Choroid plexus epithelial cell (primary cell): ENCODE results near the gene AMPD1.

ENCODE experiments used
- DNase-seq: peaks from one replicate; pipeline ENCODE4 v3.0.0-alpha.2; 2010; ENCODE audit warnings: low read depth
- H3K4me3 ChIP-seq: 2 replicates; pipeline ENCODE4 v1.5.1; 2011; ENCODE audit warnings: low read depth, mild to moderate bottlenecking, control low read depth, low read length, moderate library complexity
- CTCF ChIP-seq: conservative IDR thresholded peaks from 2 replicates; pipeline ENCODE4 v1.5.1; 2011; ENCODE audit warnings: low read depth, mild to moderate bottlenecking, control low read depth, inconsistent platforms, low read length, moderate library complexity

Gene AMPD1

GRCh38 chr1:114670083-114671010, 25.0 kb downstream of the AMPD1 start:
- TF ChIP-seq CTCF: no peak
- peak; percentile 87 for DNase-seq
- H3K4me3 ChIP-seq: peak overlapping the region; percentile 79

- no peak for DNase-seq
- TF ChIP-seq CTCF: no peak
- H3K4me3 ChIP-seq: peak within 1 kb of the TSS; percentile 79
Observed at GRCh38 chr1:114669562-114670082, 25.7 kb downstream of the AMPD1 start, which contains the start of gene DENND2C. DENND2C (minus strand) TSS chr1:114670049; CDS start chr1:114625984, 44,065 bp downstream.

DNA sequence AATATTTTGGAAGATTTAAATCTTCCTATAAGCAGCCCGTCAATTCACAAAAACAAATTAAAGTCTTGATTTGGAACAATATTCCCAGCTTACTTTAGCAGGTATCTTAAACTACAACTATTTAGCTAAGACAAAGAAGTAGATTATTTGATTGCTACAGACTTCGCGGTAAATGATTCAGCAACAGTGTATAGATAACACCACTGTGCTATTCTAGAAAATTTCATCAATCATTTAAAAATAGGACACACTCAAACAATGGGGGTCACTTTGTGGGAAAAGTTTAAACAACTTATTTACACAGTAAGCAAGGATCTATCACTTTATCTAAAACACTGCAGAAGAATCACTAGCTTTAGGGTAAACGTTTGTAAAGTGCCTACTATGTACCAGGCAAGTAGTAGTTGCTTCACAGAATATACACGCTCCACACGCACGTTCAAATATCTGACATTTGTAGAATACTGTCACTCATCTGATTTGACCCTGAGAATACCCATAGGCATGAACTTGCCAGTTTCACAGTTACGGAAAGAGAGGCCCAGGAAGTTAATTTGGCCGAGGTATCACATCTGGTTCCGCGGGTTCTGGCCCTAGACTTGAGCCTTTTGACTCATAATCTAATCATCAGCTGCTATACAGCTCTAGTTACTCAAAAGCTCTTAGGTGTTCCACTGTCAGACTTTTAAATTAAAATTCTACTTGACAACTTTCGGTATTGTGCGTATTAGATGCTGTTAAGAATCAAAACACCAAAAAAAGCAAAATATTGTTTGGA, 26.4 kb downstream of the AMPD1 start:
- DNase-seq: peak; percentile 7
- no peak for TF ChIP-seq CTCF
- peak overlapping the region; percentile 79 for H3K4me3 ChIP-seq

- TF ChIP-seq CTCF: no peak
- H3K4me3 ChIP-seq: no peak overlapping the region
- no peak for DNase-seq
Observed at GRCh38 chr1:114668373-114668772, 27.0 kb downstream of the AMPD1 start.

- H3K4me3 ChIP-seq: no peak overlapping the region
- TF ChIP-seq CTCF: no peak
- DNase-seq: no peak
Observed at GRCh38 chr1:114666954-114667353, 28.4 kb downstream of the AMPD1 start.

DNA sequence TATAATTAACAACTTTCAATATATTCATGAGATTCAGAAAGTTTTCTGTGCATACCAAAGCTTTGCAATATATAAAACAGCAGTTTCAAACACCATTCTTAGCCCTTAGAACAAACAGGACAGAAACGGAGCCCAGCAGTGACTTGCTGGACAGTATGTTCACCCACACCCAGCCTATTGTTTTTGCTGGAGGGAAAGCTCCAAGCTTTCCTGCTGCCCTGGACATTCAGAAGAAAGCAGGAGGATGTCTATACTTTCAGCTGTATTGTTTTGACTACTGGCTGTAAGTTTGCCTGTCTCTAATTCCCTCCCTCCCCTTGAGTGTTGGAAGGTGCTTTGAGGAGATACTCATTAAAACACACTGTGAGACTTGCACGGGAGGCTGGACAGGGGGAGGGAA, 35.1 kb downstream of the AMPD1 start:
- TF ChIP-seq CTCF: no peak
- no peak for DNase-seq
- H3K4me3 ChIP-seq: no peak overlapping the region
